Natural killer cell (primary cell): Measurements from ENCODE around the gene CEND1. TPM values are rescaled to one million over a fixed set of nuclear protein-coding genes. Genes with fewer than 3 reads are reported as not detected.

Source experiments
- ATAC-seq, 3 donors: fragments of 150-1000 bp in 2 of 3; fragments of 200-7000 bp in 1 of 3; cut with Tn5 transposase; 1 replicate in 1 of 3; 2 replicates in 2 of 3; pipeline ENCODE4 v1.10.0; 2021; ENCODE audit warnings: mild to moderate bottlenecking in 2 of 3, moderate library complexity in 2 of 3
- DNase-seq, 2 donors: peaks; one replicate each; pipeline versions ENCODE4 v3.0.0 to v3.0.0-alpha.2; 2013 to 2021; ENCODE audit warnings: mixed read lengths in 1 of 2
- H3K27ac ChIP-seq: one replicate; pipeline ENCODE4 v1.5.1; 2013; ENCODE audit warnings: mild to moderate bottlenecking, low read length
- H3K27me3 ChIP-seq: one replicate; pipeline ENCODE4 v1.6.1; 2013; ENCODE audit warnings: low read length; ENCODE audit not compliant: control insufficient read depth, insufficient read depth
- H3K36me3 ChIP-seq: one replicate; pipeline ENCODE4 v1.6.1; 2013; ENCODE audit warnings: low read length; ENCODE audit not compliant: control insufficient read depth, insufficient read depth
- H3K4me1 ChIP-seq: one replicate; pipeline ENCODE4 v1.6.1; 2013; ENCODE audit warnings: low read length; ENCODE audit not compliant: control insufficient read depth, insufficient read depth
- H3K4me3 ChIP-seq: one replicate; pipeline ENCODE4 v1.5.1; 2013; ENCODE audit warnings: low read length
- H3K9me3 ChIP-seq: one replicate; pipeline ENCODE4 v1.6.1; 2013; ENCODE audit warnings: low read length; ENCODE audit not compliant: control insufficient read depth, insufficient read depth
- H3K27ac Mint-ChIP-seq, 2 donors: one replicate each; pipeline ENCODE4 v1.8.0; 2022; ENCODE audit warnings: mild to moderate bottlenecking in 2 of 2, mixed read lengths in 2 of 2, moderate library complexity in 1 of 2
- H3K27me3 Mint-ChIP-seq, 2 donors: one replicate each; pipeline ENCODE4 v1.8.0; 2022; ENCODE audit warnings: low read depth in 2 of 2, mixed read lengths in 2 of 2
- H3K36me3 Mint-ChIP-seq: one replicate; pipeline ENCODE4 v1.8.0; 2022; ENCODE audit warnings: mixed read lengths
- H3K4me1 Mint-ChIP-seq, 2 donors: one replicate each; pipeline ENCODE4 v1.8.0; 2022; ENCODE audit warnings: mixed read lengths in 2 of 2
- H3K4me3 Mint-ChIP-seq: one replicate; pipeline ENCODE4 v1.8.0; 2022; ENCODE audit warnings: mild to moderate bottlenecking, moderate library complexity, mixed read lengths
- H3K9me3 Mint-ChIP-seq, 2 donors: one replicate each; pipeline ENCODE4 v1.8.0; 2022; ENCODE audit warnings: mixed read lengths in 2 of 2
- CTCF ChIP-seq: fragments of 200-600 bp; IDR thresholded peaks from one replicate; pipeline ENCODE4 v1.8.0; 2022; ENCODE audit warnings: antibody characterized with exemption
- WGBS: methylation state at CpG from one replicate; pipeline ENCODE4 v1.1.7; 2013; ENCODE audit warnings: missing lambda C conversion rate; ENCODE audit not compliant: insufficient coverage; 5-methylcytosine and 5-hydroxymethylcytosine counted together
- intact Hi-C: fragments of 100-400 bp; cut with micrococcal nuclease; formaldehyde crosslinking; loops from one replicate; pipeline ENCODE4 v1.14.2; 2022
- total RNA-seq, 4 donors: library from RNA; stranded (reverse); fragments of 120-200 nt in 1 of 4; gene quantifications; one replicate each; pipeline versions ENCODE4 v1.2.3 to v1.2.4, GENCODE V29; 2013 to 2022

Gene CEND1
- total RNA-seq, 3 donors from 2014 or later (not counting 1 experiment from before 2014, with no cell fraction given), result not detected

- no peak overlapping the region for H3K27ac Mint-ChIP-seq
- TF ChIP-seq CTCF, result no peak
- DNase-seq (no peak), ATAC-seq (no peak)
- intact Hi-C loops, result no loop called here
- H3K36me3 Mint-ChIP-seq, result no peaks in the 10 kb centered on the region
- no peaks in the 10 kb centered on the region for H3K27me3 ChIP-seq
- H3K36me3 ChIP-seq, result peaks cover 5% of the 10 kb centered on the region
- H3K9me3 Mint-ChIP-seq, result no peaks in the 10 kb centered on the region
- H3K9me3 ChIP-seq, result no peaks in the 10 kb centered on the region
- H3K27ac ChIP-seq, result no peak overlapping the region
- no peak overlapping the region for H3K4me3 Mint-ChIP-seq
- no peaks in the 10 kb centered on the region for H3K27me3 Mint-ChIP-seq
- H3K4me3 ChIP-seq, result no peak overlapping the region
- peaks cover 24% of the 10 kb centered on the region for H3K4me1 ChIP-seq
- 96% methylated on average over 28 of the region's 28 CpGs for WGBS
- H3K4me1 Mint-ChIP-seq, result peaks cover 0 to 9% of the 10 kb centered on the region in 2 donors
Observed at GRCh38 chr11:802693-803466, 13.0 kb upstream of the CEND1 start.

DNA sequence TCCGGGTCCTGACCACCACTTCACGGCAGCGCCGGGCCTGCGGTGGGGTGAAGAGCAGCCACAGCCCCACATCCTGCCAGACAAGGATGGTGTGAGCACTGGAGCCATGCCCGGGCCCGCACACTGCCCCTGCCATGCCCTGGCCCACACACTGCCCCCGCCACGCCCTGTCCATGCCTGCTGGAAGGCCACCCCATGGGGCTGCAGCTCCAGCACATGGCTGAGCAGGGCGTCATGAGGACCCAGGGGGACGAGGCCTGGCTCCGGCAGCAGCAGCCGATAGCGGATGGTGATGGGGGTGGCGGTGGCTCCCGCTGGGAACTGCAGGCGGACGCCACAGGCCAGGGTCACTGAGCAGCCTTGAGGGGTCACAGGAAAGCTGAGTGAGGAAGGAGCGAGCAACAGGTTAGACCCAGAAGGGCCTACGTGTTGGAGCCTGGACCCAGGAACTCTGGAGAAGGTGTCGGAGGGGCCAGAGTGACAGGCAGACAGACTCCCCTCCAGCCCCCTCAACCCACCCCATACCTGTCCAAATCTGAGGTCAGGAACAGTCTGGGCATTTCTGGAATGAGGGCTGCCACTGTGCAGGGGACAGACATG lies 12.2 kb upstream of the CEND1 start:
- no peak overlapping the region for H3K27ac ChIP-seq
- Mint-ChIP-seq H3K4me3 (peak overlapping the region; percentile 42), H3K4me1 (peaks cover 0 to 10% of the 10 kb centered on the region in 2 donors), H3K27me3 (no peaks in the 10 kb centered on the region), H3K36me3 (no peaks in the 10 kb centered on the region), H3K9me3 (no peaks in the 10 kb centered on the region), H3K27ac (no peak overlapping the region)
- intact Hi-C loops, result no loop called here
- TF ChIP-seq CTCF, result no peak
- 95% methylated on average over 21 of the region's 21 CpGs for WGBS
- no peak for ATAC-seq
- H3K4me3 ChIP-seq, result no peak overlapping the region
- H3K4me1 ChIP-seq, result peaks cover 27% of the 10 kb centered on the region
- H3K9me3 ChIP-seq, result no peaks in the 10 kb centered on the region
- peaks cover 5% of the 10 kb centered on the region for H3K36me3 ChIP-seq
- no peaks in the 10 kb centered on the region for H3K27me3 ChIP-seq
- DNase-seq, result no peak

- no peak for ATAC-seq
- Mint-ChIP-seq H3K36me3 (no peaks in the 10 kb centered on the region), H3K27me3 (no peaks in the 10 kb centered on the region), H3K4me3 (peak overlapping the region; percentile 31), H3K27ac (no peak overlapping the region), H3K9me3 (no peaks in the 10 kb centered on the region), H3K4me1 (peaks cover 0 to 19% of the 10 kb centered on the region in 2 donors)
- no peaks in the 10 kb centered on the region for H3K27me3 ChIP-seq
- no peak overlapping the region for H3K27ac ChIP-seq
- no peak for TF ChIP-seq CTCF
- H3K36me3 ChIP-seq, result peaks cover 5% of the 10 kb centered on the region
- no peak for DNase-seq
- 96% methylated on average over 20 of the region's 20 CpGs for WGBS
- intact Hi-C loops, result no loop called here
- peaks cover 36% of the 10 kb centered on the region for H3K4me1 ChIP-seq
- H3K4me3 ChIP-seq, result no peak overlapping the region
- no peaks in the 10 kb centered on the region for H3K9me3 ChIP-seq
Observed at GRCh38 chr11:801097-801780, 11.3 kb upstream of the CEND1 start.
